ENCODE results near the gene NFATC1. TPM values are rescaled to one million over a fixed set of nuclear protein-coding genes. Genes with fewer than 3 reads are reported as not detected.
A peak's percentile ranks its signal among the peaks of the same experiment; 100 is the strongest.

Gene NFATC1
- total and polyA plus RNA-seq, 2 experiments from 2014 or later: 4.2 to 11.3 TPM

DNA sequence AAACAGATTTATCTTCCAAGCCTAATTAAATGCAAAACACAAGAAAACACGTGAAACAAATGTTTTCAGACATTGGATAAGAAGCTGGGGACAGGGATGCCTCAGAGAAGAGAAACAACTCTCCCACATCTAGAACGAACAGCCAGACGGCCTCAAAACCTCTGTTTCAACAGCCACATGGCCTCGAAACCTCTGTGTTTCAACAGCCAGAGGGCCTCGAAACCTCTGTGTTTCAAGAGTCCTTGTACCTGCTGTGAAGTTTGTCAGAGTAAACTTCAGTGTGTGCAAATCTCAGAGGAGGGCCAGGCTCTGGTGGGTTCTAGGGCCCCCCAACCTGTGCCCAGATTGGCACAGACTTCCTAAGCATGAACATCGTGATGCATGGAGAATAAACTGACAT is 43.3 kb upstream of the NFATC1 start:
- no peak overlapping the region for H3K4me2 ChIP-seq
- no peaks in the 10 kb centered on the region for H3K79me2 ChIP-seq
- no peak for TF ChIP-seq EZH2phosphoT487 (IDR thresholded peaks at IDR 0.05; ENCODE audit: low read depth, severe bottlenecking, unreplicated experiment)
- TF ChIP-seq, protein P1, sequence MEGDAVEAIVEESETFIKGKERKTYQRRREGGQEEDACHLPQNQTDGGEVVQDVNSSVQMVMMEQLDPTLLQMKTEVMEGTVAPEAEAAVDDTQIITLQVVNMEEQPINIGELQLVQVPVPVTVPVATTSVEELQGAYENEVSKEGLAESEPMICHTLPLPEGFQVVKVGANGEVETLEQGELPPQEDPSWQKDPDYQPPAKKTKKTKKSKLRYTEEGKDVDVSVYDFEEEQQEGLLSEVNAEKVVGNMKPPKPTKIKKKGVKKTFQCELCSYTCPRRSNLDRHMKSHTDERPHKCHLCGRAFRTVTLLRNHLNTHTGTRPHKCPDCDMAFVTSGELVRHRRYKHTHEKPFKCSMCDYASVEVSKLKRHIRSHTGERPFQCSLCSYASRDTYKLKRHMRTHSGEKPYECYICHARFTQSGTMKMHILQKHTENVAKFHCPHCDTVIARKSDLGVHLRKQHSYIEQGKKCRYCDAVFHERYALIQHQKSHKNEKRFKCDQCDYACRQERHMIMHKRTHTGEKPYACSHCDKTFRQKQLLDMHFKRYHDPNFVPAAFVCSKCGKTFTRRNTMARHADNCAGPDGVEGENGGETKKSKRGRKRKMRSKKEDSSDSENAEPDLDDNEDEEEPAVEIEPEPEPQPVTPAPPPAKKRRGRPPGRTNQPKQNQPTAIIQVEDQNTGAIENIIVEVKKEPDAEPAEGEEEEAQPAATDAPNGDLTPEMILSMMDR (IDR thresholded peaks at IDR 0.05; ENCODE audit: poor library complexity): no peak
- no peak for TF ChIP-seq EZH2 (IDR thresholded peaks at IDR 0.05; ENCODE audit: borderline replicate concordance)
- no peak for DNase-seq (ENCODE audit: low spot score)
- no peaks in the 10 kb centered on the region for H3K36me3 ChIP-seq (replicated peaks; ENCODE audit: insufficient read depth, low read depth)
- no peaks in the 10 kb centered on the region for H3K4me1 ChIP-seq (ENCODE audit: insufficient read depth)
- H3K27me3 ChIP-seq: no peaks in the 10 kb centered on the region
- no peak overlapping the region for H3K4me3 ChIP-seq
- 81% methylated on average over 6 of the region's 6 CpGs for WGBS (ENCODE audit: low lambda C conversion rate, missing lambda C conversion rate)
- H4K20me1 ChIP-seq (ENCODE audit: insufficient read depth, poor library complexity, severe bottlenecking): no peaks in the 10 kb centered on the region
- H2AFZ ChIP-seq: no peak overlapping the region
- H3K9me3 ChIP-seq (ENCODE audit: low read depth): no peaks in the 10 kb centered on the region
- no peaks in the 10 kb centered on the region for H3K9me2 ChIP-seq (replicated peaks; ENCODE audit: insufficient read depth)
- no peak overlapping the region for H3K27ac ChIP-seq

DNA sequence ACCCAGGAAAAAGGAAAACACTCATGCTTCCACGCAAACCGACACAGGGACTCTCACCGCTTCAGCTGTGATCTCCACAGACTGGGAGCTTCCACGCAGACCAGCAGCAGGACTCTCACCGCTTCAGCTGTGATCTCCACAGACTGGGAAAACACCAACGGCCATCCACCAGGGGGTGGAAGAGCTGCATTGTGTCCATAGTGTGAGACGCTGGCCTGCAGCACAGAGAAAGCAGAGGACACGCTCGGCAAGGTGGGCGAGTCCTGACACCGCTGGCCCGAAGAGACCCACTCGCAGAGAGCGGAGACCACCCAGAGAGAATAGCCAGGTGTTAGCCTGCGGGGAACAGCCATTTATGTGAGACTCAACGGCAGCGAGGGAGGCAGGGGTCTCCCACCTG is 42.5 kb upstream of the NFATC1 start:
- Histone ChIP-seq H3K36me3 (replicated peaks; ENCODE audit: insufficient read depth, low read depth) (no peaks in the 10 kb centered on the region), H3K9me2 (replicated peaks; ENCODE audit: insufficient read depth) (no peaks in the 10 kb centered on the region), H3K9me3 (ENCODE audit: low read depth) (no peaks in the 10 kb centered on the region), H2AFZ (no peak overlapping the region), H3K27me3 (no peaks in the 10 kb centered on the region), H3K4me2 (no peak overlapping the region), H3K4me1 (ENCODE audit: insufficient read depth) (no peaks in the 10 kb centered on the region), H4K20me1 (ENCODE audit: insufficient read depth, poor library complexity, severe bottlenecking) (no peaks in the 10 kb centered on the region), H3K27ac (no peak overlapping the region), H3K4me3 (no peak overlapping the region), H3K79me2 (no peaks in the 10 kb centered on the region)
- no peak for DNase-seq (ENCODE audit: low spot score)
- 77% methylated on average over 17 of the region's 17 CpGs for WGBS (ENCODE audit: low lambda C conversion rate, missing lambda C conversion rate)
- TF ChIP-seq, protein P1 (IDR thresholded peaks at IDR 0.05; ENCODE audit: poor library complexity): peak; percentile 14
- TF ChIP-seq EZH2 (IDR thresholded peaks at IDR 0.05; ENCODE audit: borderline replicate concordance): no peak

DNA sequence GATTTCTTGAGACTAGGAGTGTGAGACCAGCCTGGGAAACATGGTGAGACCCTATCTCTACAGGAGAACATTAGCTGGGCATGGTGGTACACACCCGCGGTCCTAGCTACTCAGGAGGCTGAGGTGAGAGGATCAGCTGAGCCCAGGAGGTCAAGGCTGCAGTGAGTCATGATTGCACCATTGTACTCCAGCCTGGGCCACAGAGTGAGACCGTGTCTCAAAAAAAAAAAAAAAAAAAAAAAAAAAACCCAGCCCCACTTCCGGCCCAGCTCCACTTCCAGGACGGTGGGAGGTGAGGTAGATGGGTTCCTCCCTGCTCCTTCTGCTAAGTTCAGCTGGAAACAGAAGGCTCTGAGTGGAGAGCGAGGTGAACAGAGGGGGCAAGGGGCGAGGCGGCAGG is 41.4 kb upstream of the NFATC1 start:
- 95% methylated on average over 8 of the region's 8 CpGs for WGBS (ENCODE audit: low lambda C conversion rate, missing lambda C conversion rate)
- no peak overlapping the region for H3K27ac ChIP-seq

More for the DNA sequence above, 41.4 kb upstream of the NFATC1 start:
- Histone ChIP-seq H3K4me2 (no peak overlapping the region), H3K79me2 (no peaks in the 10 kb centered on the region), H2AFZ (no peak overlapping the region), H3K4me3 (no peak overlapping the region), H3K27me3 (no peaks in the 10 kb centered on the region), H3K4me1 (ENCODE audit: insufficient read depth) (no peaks in the 10 kb centered on the region), H3K9me3 (ENCODE audit: low read depth) (no peaks in the 10 kb centered on the region), H3K36me3 (replicated peaks; ENCODE audit: insufficient read depth, low read depth) (no peaks in the 10 kb centered on the region), H4K20me1 (ENCODE audit: insufficient read depth, poor library complexity, severe bottlenecking) (no peaks in the 10 kb centered on the region), H3K9me2 (replicated peaks; ENCODE audit: insufficient read depth) (no peaks in the 10 kb centered on the region)
- DNase-seq (ENCODE audit: low spot score): no peak
- TF ChIP-seq, protein P1 (IDR thresholded peaks at IDR 0.05; ENCODE audit: poor library complexity): no peak
- TF ChIP-seq EZH2 (IDR thresholded peaks at IDR 0.05; ENCODE audit: borderline replicate concordance): no peak
- TF ChIP-seq EZH2phosphoT487 (IDR thresholded peaks at IDR 0.05; ENCODE audit: low read depth, severe bottlenecking, unreplicated experiment): no peak
